Hepatocyte (in vitro differentiated cells): Measurements from ENCODE around the gene SYTL4.

Source experiments
- EZH2 ChIP-seq: fragments of 200-600 bp; sonication (generic); IDR thresholded peaks from 2 replicates; pipeline ENCODE4 v1.6.1; 2016; ENCODE audit warnings: antibody characterized with exemption, mild to moderate bottlenecking, borderline replicate concordance
- EZH2phosphoT487 ChIP-seq: fragments of 200-600 bp; sonication (generic); IDR thresholded peaks from one replicate; pipeline ENCODE4 v1.6.1; 2018; ENCODE audit warnings: antibody characterized with exemption, mild to moderate bottlenecking, low read depth, moderate library complexity; ENCODE audit not compliant: unreplicated experiment, severe bottlenecking
- TF ChIP-seq, protein P1 (sequence below): fragments of 200-600 bp; sonication (generic); IDR thresholded peaks from 2 replicates; pipeline ENCODE4 v1.5.1; 2016; ENCODE audit warnings: antibody characterized with exemption, mild to moderate bottlenecking; ENCODE audit not compliant: poor library complexity

GRCh38 chrX:100745205-100745604, 13.3 kb upstream of the SYTL4 start:
- TF ChIP-seq EZH2 (no peak), EZH2phosphoT487 (no peak)
- TF ChIP-seq, protein P1, sequence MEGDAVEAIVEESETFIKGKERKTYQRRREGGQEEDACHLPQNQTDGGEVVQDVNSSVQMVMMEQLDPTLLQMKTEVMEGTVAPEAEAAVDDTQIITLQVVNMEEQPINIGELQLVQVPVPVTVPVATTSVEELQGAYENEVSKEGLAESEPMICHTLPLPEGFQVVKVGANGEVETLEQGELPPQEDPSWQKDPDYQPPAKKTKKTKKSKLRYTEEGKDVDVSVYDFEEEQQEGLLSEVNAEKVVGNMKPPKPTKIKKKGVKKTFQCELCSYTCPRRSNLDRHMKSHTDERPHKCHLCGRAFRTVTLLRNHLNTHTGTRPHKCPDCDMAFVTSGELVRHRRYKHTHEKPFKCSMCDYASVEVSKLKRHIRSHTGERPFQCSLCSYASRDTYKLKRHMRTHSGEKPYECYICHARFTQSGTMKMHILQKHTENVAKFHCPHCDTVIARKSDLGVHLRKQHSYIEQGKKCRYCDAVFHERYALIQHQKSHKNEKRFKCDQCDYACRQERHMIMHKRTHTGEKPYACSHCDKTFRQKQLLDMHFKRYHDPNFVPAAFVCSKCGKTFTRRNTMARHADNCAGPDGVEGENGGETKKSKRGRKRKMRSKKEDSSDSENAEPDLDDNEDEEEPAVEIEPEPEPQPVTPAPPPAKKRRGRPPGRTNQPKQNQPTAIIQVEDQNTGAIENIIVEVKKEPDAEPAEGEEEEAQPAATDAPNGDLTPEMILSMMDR = no peak
